Raji (cell line): ENCODE data around the gene B3GALT5.

Experiments used
- POLR2A ChIP-seq: IDR thresholded peaks from 2 replicates; pipeline ENCODE4 v1.6.1; 2011; ENCODE audit warnings: low read depth, low read length, control low read depth; ENCODE audit not compliant: insufficient read depth

The B3GALT5 gene

GRCh38 chr21:39686646-39687468 lies 74.1 kb downstream of the B3GALT5 start:
- no peak for TF ChIP-seq POLR2A

GRCh38 chr21:39688010-39688409 lies 75.3 kb downstream of the B3GALT5 start:
- no peak for TF ChIP-seq POLR2A

GRCh38 chr21:39690454-39690853 lies 77.7 kb downstream of the B3GALT5 start:
- TF ChIP-seq POLR2A: no peak

GRCh38 chr21:39694750-39695149 lies 82.0 kb downstream of the B3GALT5 start:
- TF ChIP-seq POLR2A: no peak

GRCh38 chr21:39696196-39696595 lies 83.5 kb downstream of the B3GALT5 start:
- TF ChIP-seq POLR2A: no peak

GRCh38 chr21:39696618-39697017 lies 83.9 kb downstream of the B3GALT5 start:
- TF ChIP-seq POLR2A: no peak

- TF ChIP-seq POLR2A: no peak
Observed at GRCh38 chr21:39700318-39700717, 87.6 kb downstream of the B3GALT5 start.

GRCh38 chr21:39703578-39703977 lies 90.8 kb downstream of the B3GALT5 start:
- no peak for TF ChIP-seq POLR2A

GRCh38 chr21:39705849-39706248 lies 93.1 kb downstream of the B3GALT5 start:
- no peak for TF ChIP-seq POLR2A

GRCh38 chr21:39707316-39707715 lies 94.6 kb downstream of the B3GALT5 start:
- no peak for TF ChIP-seq POLR2A

GRCh38 chr21:39710866-39711265 lies 98.1 kb downstream of the B3GALT5 start:
- TF ChIP-seq POLR2A: no peak

- no peak for TF ChIP-seq POLR2A
Observed at GRCh38 chr21:39712273-39712672, 99.5 kb downstream of the B3GALT5 start.

GRCh38 chr21:39712976-39713375 lies 100.2 kb downstream of the B3GALT5 start:
- no peak for TF ChIP-seq POLR2A

- no peak for TF ChIP-seq POLR2A
Observed at GRCh38 chr21:39713905-39714304, 101.2 kb downstream of the B3GALT5 start.

- no peak for TF ChIP-seq POLR2A
Observed at GRCh38 chr21:39714331-39714730, 101.6 kb downstream of the B3GALT5 start.

GRCh38 chr21:39715804-39716397 lies 103.2 kb downstream of the B3GALT5 start:
- TF ChIP-seq POLR2A: no peak
